Choroid plexus epithelial cell (primary cell): Measurements from ENCODE around the gene NFASC.

Experiments used
- DNase-seq: peaks from one replicate; pipeline ENCODE4 v3.0.0-alpha.2; 2010; ENCODE audit warnings: low read depth
- H3K4me3 ChIP-seq: 2 replicates; pipeline ENCODE4 v1.5.1; 2011; ENCODE audit warnings: low read depth, mild to moderate bottlenecking, control low read depth, low read length, moderate library complexity
- TF ChIP-seq, protein P1 (sequence below): conservative IDR thresholded peaks from 2 replicates; pipeline ENCODE4 v1.5.1; 2011; ENCODE audit warnings: low read depth, mild to moderate bottlenecking, control low read depth, inconsistent platforms, low read length, moderate library complexity

The NFASC gene

DNA sequence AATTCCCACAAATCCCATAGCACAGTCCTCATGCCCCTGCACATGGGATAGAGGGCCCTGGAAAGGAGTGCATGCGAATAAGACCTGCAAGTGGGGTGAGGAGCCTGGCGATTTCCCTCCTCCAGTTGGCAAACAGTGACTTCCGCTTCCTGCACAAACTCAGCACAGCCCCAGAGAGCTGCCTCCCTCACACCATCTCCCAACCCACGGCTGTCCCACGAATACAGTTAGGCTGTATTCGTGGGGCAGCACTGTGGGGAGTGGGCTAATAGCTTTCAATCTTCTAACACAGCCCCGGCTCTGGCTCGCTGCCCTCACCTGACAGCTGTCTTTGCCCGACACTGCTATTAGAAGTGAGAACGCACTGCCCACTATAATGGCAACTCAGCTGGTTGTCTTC is 144.1 kb downstream of the NFASC start:
- DNase-seq: no peak
- TF ChIP-seq, protein P1, sequence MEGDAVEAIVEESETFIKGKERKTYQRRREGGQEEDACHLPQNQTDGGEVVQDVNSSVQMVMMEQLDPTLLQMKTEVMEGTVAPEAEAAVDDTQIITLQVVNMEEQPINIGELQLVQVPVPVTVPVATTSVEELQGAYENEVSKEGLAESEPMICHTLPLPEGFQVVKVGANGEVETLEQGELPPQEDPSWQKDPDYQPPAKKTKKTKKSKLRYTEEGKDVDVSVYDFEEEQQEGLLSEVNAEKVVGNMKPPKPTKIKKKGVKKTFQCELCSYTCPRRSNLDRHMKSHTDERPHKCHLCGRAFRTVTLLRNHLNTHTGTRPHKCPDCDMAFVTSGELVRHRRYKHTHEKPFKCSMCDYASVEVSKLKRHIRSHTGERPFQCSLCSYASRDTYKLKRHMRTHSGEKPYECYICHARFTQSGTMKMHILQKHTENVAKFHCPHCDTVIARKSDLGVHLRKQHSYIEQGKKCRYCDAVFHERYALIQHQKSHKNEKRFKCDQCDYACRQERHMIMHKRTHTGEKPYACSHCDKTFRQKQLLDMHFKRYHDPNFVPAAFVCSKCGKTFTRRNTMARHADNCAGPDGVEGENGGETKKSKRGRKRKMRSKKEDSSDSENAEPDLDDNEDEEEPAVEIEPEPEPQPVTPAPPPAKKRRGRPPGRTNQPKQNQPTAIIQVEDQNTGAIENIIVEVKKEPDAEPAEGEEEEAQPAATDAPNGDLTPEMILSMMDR: no peak
- no peak overlapping the region for H3K4me3 ChIP-seq

GRCh38 chr1:205015241-205015640 is 144.6 kb downstream of the NFASC start:
- TF ChIP-seq, protein P1: no peak
- no peak for DNase-seq

GRCh38 chr1:205016075-205016474 is 145.4 kb downstream of the NFASC start:
- H3K4me3 ChIP-seq: no peak overlapping the region
- TF ChIP-seq, protein P1: no peak
- no peak for DNase-seq

More at GRCh38 chr1:205015241-205015640, 144.6 kb downstream of the NFASC start:
- no peak overlapping the region for H3K4me3 ChIP-seq

- DNase-seq: no peak
These were observed 145.9 kb downstream of the NFASC start for GRCh38 chr1:205016584-205016983.

GRCh38 chr1:205017001-205017400 is 146.3 kb downstream of the NFASC start:
- TF ChIP-seq, protein P1: no peak
- no peak overlapping the region for H3K4me3 ChIP-seq
- no peak for DNase-seq

More at GRCh38 chr1:205016584-205016983, 145.9 kb downstream of the NFASC start:
- H3K4me3 ChIP-seq: no peak overlapping the region
- TF ChIP-seq, protein P1: no peak

DNA sequence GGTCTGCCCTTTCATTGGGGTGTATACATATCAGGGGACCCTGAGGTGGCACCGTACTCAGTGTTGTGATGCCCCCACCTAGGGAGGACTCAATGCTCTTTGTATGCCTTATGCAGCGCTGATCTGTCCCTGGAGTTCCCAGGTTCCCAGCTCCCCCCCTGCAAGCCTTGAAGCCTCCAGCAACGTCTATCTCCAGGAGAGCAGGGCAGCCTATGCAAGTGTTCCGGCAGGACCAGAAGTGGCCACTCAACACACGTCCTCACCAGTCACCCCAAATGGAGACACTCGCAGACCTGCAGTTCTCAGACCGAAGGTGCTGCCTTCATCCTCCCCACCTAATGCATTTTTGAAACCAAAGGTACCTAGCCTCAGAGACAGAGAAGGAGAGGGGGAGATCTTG is 147.1 kb downstream of the NFASC start:
- TF ChIP-seq, protein P1: no peak
- DNase-seq: no peak
- H3K4me3 ChIP-seq: no peak overlapping the region

- H3K4me3 ChIP-seq: no peak overlapping the region
- no peak for DNase-seq
- TF ChIP-seq, protein P1: no peak
These were observed 147.7 kb downstream of the NFASC start for GRCh38 chr1:205018381-205018780.
